ENCODE measurements around the gene PRKG1.

Gene PRKG1

DNA sequence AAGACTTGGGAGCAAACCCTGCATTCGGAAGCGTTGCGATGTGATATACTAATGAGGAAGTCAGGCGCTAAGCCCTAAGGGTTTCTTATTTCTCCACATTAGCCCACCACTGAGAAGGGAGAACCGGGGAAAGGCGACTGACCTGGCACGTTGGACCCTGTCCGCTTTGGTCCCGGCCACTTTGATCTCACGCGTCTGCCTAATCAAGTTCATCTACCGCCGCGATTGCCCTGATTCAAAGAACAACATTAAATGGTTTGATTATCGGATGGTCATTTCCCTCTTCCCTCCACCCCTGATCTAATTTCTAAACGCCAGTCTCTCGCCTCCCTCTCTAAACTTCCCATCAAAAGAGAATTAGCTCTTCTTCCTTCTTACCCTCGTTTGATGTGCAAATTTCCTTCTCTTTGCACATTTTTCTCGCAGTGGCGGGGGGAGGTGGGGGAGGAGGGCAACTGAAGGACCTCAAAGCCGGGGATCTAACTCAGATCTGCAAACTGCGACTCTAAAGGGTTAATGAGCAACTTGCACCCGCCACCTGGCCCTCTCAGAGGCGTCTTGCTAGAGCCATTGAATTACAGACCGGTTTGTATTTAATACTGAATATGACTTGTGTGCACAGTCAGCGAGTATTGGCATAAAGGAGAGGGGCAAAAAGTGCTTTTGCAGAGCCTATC lies 1239.1 kb downstream of the PRKG1 start:
- H3K4me1 ChIP-seq (ENCODE audit: insufficient read depth, low read length) = peaks cover 6% of the 10 kb centered on the region; the same call in 1 of the 2 replicates
- 2% methylated on average over 26 of the region's 26 CpGs for WGBS
- H3K27ac ChIP-seq (ENCODE audit: low read depth, low read length) = no peak overlapping the region
- H3K4me3 ChIP-seq (ENCODE audit: low read length) = peak overlapping the region; percentile 67
- no peak overlapping the region for H3K9ac ChIP-seq (ENCODE audit: low read depth, low read length)
- peaks cover 95% of the 10 kb centered on the region for H3K27me3 ChIP-seq (ENCODE audit: insufficient read depth, low read length)
- no peaks in the 10 kb centered on the region for H3K36me3 ChIP-seq (ENCODE audit: insufficient read depth, low read length)
- no peaks in the 10 kb centered on the region for H3K9me3 ChIP-seq (ENCODE audit: insufficient read depth, low read depth, low read length)

DNA sequence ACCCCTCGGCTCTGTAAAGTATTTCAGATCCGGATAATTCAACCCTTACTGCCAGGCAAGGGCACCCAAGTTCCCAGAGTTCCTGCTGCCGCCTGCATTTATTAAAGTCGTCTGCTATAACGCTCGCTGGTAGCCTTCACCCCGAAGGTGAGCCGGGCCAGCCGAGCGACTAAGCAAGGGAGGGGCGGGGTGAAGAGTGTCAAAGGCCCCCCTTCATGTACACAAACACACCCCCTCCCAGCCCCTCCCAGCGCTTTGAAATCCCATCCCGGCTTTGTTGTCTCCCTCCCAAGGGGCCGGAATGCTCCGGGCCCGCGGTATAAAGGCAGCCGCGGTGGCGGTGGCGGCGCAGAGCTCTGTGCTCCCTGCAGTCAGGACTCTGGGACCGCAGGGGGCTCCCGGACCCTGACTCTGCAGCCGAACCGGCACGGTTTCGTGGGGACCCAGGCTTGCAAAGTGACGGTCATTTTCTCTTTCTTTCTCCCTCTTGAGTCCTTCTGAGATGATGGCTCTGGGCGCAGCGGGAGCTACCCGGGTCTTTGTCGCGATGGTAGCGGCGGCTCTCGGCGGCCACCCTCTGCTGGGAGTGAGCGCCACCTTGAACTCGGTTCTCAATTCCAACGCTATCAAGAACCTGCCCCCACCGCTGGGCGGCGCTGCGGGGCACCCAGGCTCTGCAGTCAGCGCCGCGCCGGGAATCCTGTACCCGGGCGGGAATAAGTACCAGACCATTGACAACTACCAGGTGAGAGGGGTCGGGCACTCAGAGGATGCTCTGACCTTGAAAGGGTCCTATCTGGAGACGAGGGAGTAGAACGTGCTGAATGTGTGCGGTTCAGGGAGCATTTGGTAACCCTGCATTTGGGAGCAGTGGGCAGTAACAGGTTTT lies 1239.9 kb downstream of the PRKG1 start, which contains the start of gene DKK1:
DKK1 (plus strand) TSS at position 349 of the 889 bp plus-strand sequence; CDS start at position 503, 154 bp downstream.
- H3K9me3 ChIP-seq (ENCODE audit: insufficient read depth, low read depth, low read length) = no peaks in the 10 kb centered on the region
- peak within 1 kb of the TSS; percentile 67 for H3K4me3 ChIP-seq (ENCODE audit: low read length)
- no peak within 1 kb of the TSS for H3K9ac ChIP-seq (ENCODE audit: low read depth, low read length)
- H3K4me1 ChIP-seq (ENCODE audit: insufficient read depth, low read length) = peaks cover 6% of the 10 kb centered on the region; the same call in 1 of the 2 replicates
- no peak within 1 kb of the TSS for H3K27ac ChIP-seq (ENCODE audit: low read depth, low read length)
- no peaks in the 10 kb centered on the region for H3K36me3 ChIP-seq (ENCODE audit: insufficient read depth, low read length)
- H3K27me3 ChIP-seq (ENCODE audit: insufficient read depth, low read length) = peaks cover 95% of the 10 kb centered on the region
- under 1% methylated on average over 54 of the region's 55 CpGs for WGBS

GRCh38 chr10:52314822-52315552 lies 1240.7 kb downstream of the PRKG1 start:
- Histone ChIP-seq H3K9me3 (ENCODE audit: insufficient read depth, low read depth, low read length) (no peaks in the 10 kb centered on the region), H3K4me1 (ENCODE audit: insufficient read depth, low read length) (peaks cover 6% of the 10 kb centered on the region; the same call in 1 of the 2 replicates), H3K9ac (ENCODE audit: low read depth, low read length) (no peak overlapping the region), H3K27ac (ENCODE audit: low read depth, low read length) (no peak overlapping the region), H3K27me3 (ENCODE audit: insufficient read depth, low read length) (peaks cover 86% of the 10 kb centered on the region), H3K36me3 (ENCODE audit: insufficient read depth, low read length) (no peaks in the 10 kb centered on the region), H3K4me3 (ENCODE audit: low read length) (peak overlapping the region; percentile 67)
- WGBS = 15% methylated on average over 33 of the region's 36 CpGs

DNA sequence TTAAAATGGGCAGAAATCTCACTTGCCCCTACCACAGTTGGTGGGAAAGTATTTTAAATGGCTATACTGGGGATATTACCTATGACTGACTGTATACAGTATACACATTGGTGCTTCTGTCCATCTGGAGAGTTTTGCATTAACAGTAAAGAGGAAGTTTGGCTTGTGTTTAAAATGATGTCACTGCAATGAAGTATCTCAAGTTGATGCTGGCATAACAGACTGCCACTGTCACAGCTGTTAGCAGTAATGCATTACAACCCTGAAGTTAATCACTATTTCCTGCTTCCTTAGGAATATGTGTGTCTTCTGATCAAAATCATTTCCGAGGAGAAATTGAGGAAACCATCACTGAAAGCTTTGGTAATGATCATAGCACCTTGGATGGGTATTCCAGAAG lies 1241.7 kb downstream of the PRKG1 start:
- H3K9ac ChIP-seq (ENCODE audit: low read depth, low read length) = no peak overlapping the region
- H3K36me3 ChIP-seq (ENCODE audit: insufficient read depth, low read length) = no peaks in the 10 kb centered on the region
- H3K4me1 ChIP-seq (ENCODE audit: insufficient read depth, low read length) = peaks cover 6% of the 10 kb centered on the region; the same call in 1 of the 2 replicates
- no peak overlapping the region; the same call in 1 of the 2 replicates for H3K4me3 ChIP-seq (ENCODE audit: low read length)
- peaks cover 76% of the 10 kb centered on the region for H3K27me3 ChIP-seq (ENCODE audit: insufficient read depth, low read length)
- no peak overlapping the region for H3K27ac ChIP-seq (ENCODE audit: low read depth, low read length)
- WGBS = 100% methylated on average over 1 of the region's 1 CpG
- no peaks in the 10 kb centered on the region for H3K9me3 ChIP-seq (ENCODE audit: insufficient read depth, low read depth, low read length)

DNA sequence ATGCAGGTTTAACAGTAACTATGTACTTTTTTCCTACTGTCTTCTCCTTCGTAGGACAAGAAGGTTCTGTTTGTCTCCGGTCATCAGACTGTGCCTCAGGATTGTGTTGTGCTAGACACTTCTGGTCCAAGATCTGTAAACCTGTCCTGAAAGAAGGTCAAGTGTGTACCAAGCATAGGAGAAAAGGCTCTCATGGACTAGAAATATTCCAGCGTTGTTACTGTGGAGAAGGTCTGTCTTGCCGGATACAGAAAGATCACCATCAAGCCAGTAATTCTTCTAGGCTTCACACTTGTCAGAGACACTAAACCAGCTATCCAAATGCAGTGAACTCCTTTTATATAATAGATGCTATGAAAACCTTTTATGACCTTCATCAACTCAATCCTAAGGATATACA lies 1242.2 kb downstream of the PRKG1 start:
- no peaks in the 10 kb centered on the region for H3K9me3 ChIP-seq (ENCODE audit: insufficient read depth, low read depth, low read length)
- WGBS = 97% methylated on average over 4 of the region's 4 CpGs
- no peak overlapping the region for H3K27ac ChIP-seq (ENCODE audit: low read depth, low read length)
- H3K36me3 ChIP-seq (ENCODE audit: insufficient read depth, low read length) = no peaks in the 10 kb centered on the region
- no peak overlapping the region for H3K4me3 ChIP-seq (ENCODE audit: low read length)
- peaks cover 6% of the 10 kb centered on the region; the same call in 1 of the 2 replicates for H3K4me1 ChIP-seq (ENCODE audit: insufficient read depth, low read length)
- H3K9ac ChIP-seq (ENCODE audit: low read depth, low read length) = no peak overlapping the region
- peaks cover 71% of the 10 kb centered on the region for H3K27me3 ChIP-seq (ENCODE audit: insufficient read depth, low read length)

- H3K9me3 ChIP-seq (ENCODE audit: insufficient read depth, low read depth, low read length) = no peaks in the 10 kb centered on the region
- no peaks in the 10 kb centered on the region for H3K36me3 ChIP-seq (ENCODE audit: insufficient read depth, low read length)
- 90% methylated on average over 5 of the region's 5 CpGs for WGBS
- no peak overlapping the region for H3K27ac ChIP-seq (ENCODE audit: low read depth, low read length)
- H3K27me3 ChIP-seq (ENCODE audit: insufficient read depth, low read length) = peaks cover 54% of the 10 kb centered on the region
- no peak overlapping the region for H3K9ac ChIP-seq (ENCODE audit: low read depth, low read length)
- H3K4me1 ChIP-seq (ENCODE audit: insufficient read depth, low read length) = 0 out of 2 replicates have a peak, but pooled peaks cover 2% of the 10 kb centered on the region
- H3K4me3 ChIP-seq (ENCODE audit: low read length) = no peak overlapping the region
These were observed 1243.9 kb downstream of the PRKG1 start for GRCh38 chr10:52318136-52318701.

DNA sequence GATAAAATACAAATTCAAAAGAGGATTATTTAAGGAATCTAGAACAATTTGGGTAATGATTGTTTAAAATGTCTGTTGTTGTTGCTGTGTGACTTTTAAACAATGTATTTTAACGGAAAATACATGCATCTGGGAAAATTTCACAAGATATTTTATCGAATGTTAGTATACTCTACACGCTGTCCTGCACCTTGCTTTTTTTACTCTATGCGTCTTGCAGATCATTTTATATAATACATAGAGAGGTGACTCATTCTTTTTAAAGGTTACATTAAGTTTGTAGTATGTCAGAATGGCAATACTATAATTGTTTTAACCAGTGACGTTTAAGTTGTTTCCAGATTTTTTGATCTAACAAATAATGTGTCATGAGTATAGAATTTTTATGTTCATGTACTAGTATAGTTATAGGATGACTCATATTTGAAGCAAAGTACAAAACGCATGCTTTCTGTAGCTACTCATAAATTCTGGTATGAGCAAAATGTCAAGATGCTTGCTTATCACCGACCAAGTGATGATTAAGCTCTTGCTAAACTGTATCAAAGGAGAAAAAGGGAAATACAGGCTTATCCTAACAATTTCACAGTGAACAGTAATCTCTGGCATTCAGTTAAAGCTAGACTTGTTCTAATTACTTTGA lies 1244.7 kb downstream of the PRKG1 start:
- H3K27ac ChIP-seq (ENCODE audit: low read depth, low read length) = no peak overlapping the region
- H3K4me1 ChIP-seq (ENCODE audit: insufficient read depth, low read length) = no peaks in the 10 kb centered on the region
- H3K9ac ChIP-seq (ENCODE audit: low read depth, low read length) = no peak overlapping the region
- no peak overlapping the region for H3K4me3 ChIP-seq (ENCODE audit: low read length)
- WGBS = 94% methylated on average over 7 of the region's 7 CpGs
- H3K9me3 ChIP-seq (ENCODE audit: insufficient read depth, low read depth, low read length) = no peaks in the 10 kb centered on the region
- no peaks in the 10 kb centered on the region for H3K36me3 ChIP-seq (ENCODE audit: insufficient read depth, low read length)
- peaks cover 47% of the 10 kb centered on the region for H3K27me3 ChIP-seq (ENCODE audit: insufficient read depth, low read length)

GRCh38 chr10:52319926-52320325 lies 1245.6 kb downstream of the PRKG1 start:
- Histone ChIP-seq H3K27ac (ENCODE audit: low read depth, low read length) (no peak overlapping the region), H3K27me3 (ENCODE audit: insufficient read depth, low read length) (peaks cover 37% of the 10 kb centered on the region), H3K9ac (ENCODE audit: low read depth, low read length) (no peak overlapping the region), H3K9me3 (ENCODE audit: insufficient read depth, low read depth, low read length) (no peaks in the 10 kb centered on the region), H3K36me3 (ENCODE audit: insufficient read depth, low read length) (no peaks in the 10 kb centered on the region), H3K4me1 (ENCODE audit: insufficient read depth, low read length) (no peaks in the 10 kb centered on the region), H3K4me3 (ENCODE audit: low read length) (no peak overlapping the region)
- WGBS = 100% methylated on average over 1 of the region's 2 CpGs

GRCh38 chr10:52322323-52322722 lies 1248.0 kb downstream of the PRKG1 start:
- no peak overlapping the region for H3K9ac ChIP-seq (ENCODE audit: low read depth, low read length)
- peaks cover 13% of the 10 kb centered on the region for H3K27me3 ChIP-seq (ENCODE audit: insufficient read depth, low read length)
- H3K4me1 ChIP-seq (ENCODE audit: insufficient read depth, low read length) = no peaks in the 10 kb centered on the region
- 91% methylated on average over 1 of the region's 1 CpG for WGBS
- no peaks in the 10 kb centered on the region for H3K9me3 ChIP-seq (ENCODE audit: insufficient read depth, low read depth, low read length)
- no peak overlapping the region for H3K27ac ChIP-seq (ENCODE audit: low read depth, low read length)
- H3K4me3 ChIP-seq (ENCODE audit: low read length) = no peak overlapping the region
- H3K36me3 ChIP-seq (ENCODE audit: insufficient read depth, low read length) = no peaks in the 10 kb centered on the region

- H3K36me3 ChIP-seq (ENCODE audit: insufficient read depth, low read length) = no peaks in the 10 kb centered on the region
- no peak overlapping the region for H3K27ac ChIP-seq (ENCODE audit: low read depth, low read length)
- peaks cover 8% of the 10 kb centered on the region; the same call in 1 of the 2 replicates for H3K27me3 ChIP-seq (ENCODE audit: insufficient read depth, low read length)
- no peaks in the 10 kb centered on the region for H3K9me3 ChIP-seq (ENCODE audit: insufficient read depth, low read depth, low read length)
- H3K4me1 ChIP-seq (ENCODE audit: insufficient read depth, low read length) = no peaks in the 10 kb centered on the region
- no peak overlapping the region for H3K9ac ChIP-seq (ENCODE audit: low read depth, low read length)
- no peak overlapping the region for H3K4me3 ChIP-seq (ENCODE audit: low read length)
- WGBS = 100% methylated on average over 1 of the region's 1 CpG
These were observed 1248.6 kb downstream of the PRKG1 start for GRCh38 chr10:52322936-52323335.

All from HUES64 (cell line).